OCI-LY1 (cell line): Measurements from ENCODE around the gene LSM10.

Experiments used
- H2AFZ ChIP-seq: fragments of 200-600 bp; sonication (generic), shearing (Covaris generic); 2 replicates; pipeline ENCODE4 v1.6.0; 2014; ENCODE audit warnings: antibody characterized with exemption, mild to moderate bottlenecking, low read length
- H3F3A ChIP-seq: fragments of 200-600 bp; sonication (generic), shearing (Covaris generic); 2 replicates; pipeline ENCODE4 v1.6.0; 2014; ENCODE audit warnings: mild to moderate bottlenecking, antibody characterized with exemption, low read length, moderate library complexity; ENCODE audit not compliant: insufficient read depth
- H3K27ac ChIP-seq: fragments of 200-600 bp; sonication (generic); 2 replicates; pipeline ENCODE4 v1.5.1; 2014; ENCODE audit warnings: low read length, mixed run types, mild to moderate bottlenecking, low read depth; ENCODE audit not compliant: poor library complexity, severe bottlenecking
- H3K27me3 ChIP-seq: fragments of 200-600 bp; sonication (generic); 2 replicates; pipeline ENCODE4 v1.6.0; 2014; ENCODE audit warnings: antibody characterized with exemption, mild to moderate bottlenecking, low read length, moderate library complexity; ENCODE audit not compliant: insufficient read depth
- H3K36me3 ChIP-seq: fragments of 200-600 bp; sonication (generic); 2 replicates; pipeline ENCODE4 v1.6.1; 2014; ENCODE audit warnings: mild to moderate bottlenecking, antibody characterized with exemption, low read length, moderate library complexity, mixed read lengths; ENCODE audit not compliant: insufficient read depth
- H3K4me1 ChIP-seq: fragments of 200-600 bp; sonication (generic); 2 replicates; pipeline ENCODE4 v1.5.1; 2014; ENCODE audit warnings: mild to moderate bottlenecking, low read length, moderate library complexity; ENCODE audit not compliant: insufficient read depth, severe bottlenecking
- H3K4me2 ChIP-seq: fragments of 200-600 bp; sonication (generic), shearing (Covaris generic); 2 replicates; pipeline ENCODE4 v1.6.1; 2014; ENCODE audit warnings: low read length
- H3K4me3 ChIP-seq: fragments of 200-600 bp; sonication (generic); 2 replicates; pipeline ENCODE4 v1.5.1; 2014; ENCODE audit warnings: low read length, low read depth, mild to moderate bottlenecking, mixed read lengths; ENCODE audit not compliant: poor library complexity, severe bottlenecking
- H3K79me2 ChIP-seq: fragments of 200-600 bp; shearing (Covaris generic); 2 replicates; pipeline ENCODE4 v1.6.1; 2016; ENCODE audit warnings: mixed run types, low read length, mixed read lengths; ENCODE audit not compliant: insufficient read depth
- H3K9ac ChIP-seq: fragments of 200-600 bp; sonication (generic), shearing (Covaris generic); 2 replicates; pipeline ENCODE4 v1.6.1; 2014; ENCODE audit warnings: mild to moderate bottlenecking, low read length, mixed read lengths
- H3K9me2 ChIP-seq: fragments of 200-600 bp; sonication (generic), shearing (Covaris generic); 2 replicates; pipeline ENCODE4 v1.6.1; 2014; ENCODE audit warnings: low read depth, mild to moderate bottlenecking, low read length, mixed read lengths
- H3K9me3 ChIP-seq: fragments of 200-600 bp; shearing (Covaris generic); 2 replicates; pipeline ENCODE4 v1.6.1; 2014; ENCODE audit warnings: low read length, mixed read lengths
- H4K20me1 ChIP-seq: fragments of 200-600 bp; sonication (generic), shearing (Covaris generic); 2 replicates; pipeline ENCODE4 v1.6.0; 2016; ENCODE audit warnings: mild to moderate bottlenecking, low read length; ENCODE audit not compliant: insufficient read depth
- CTCF ChIP-seq: fragments of 200-600 bp; sonication (generic), shearing (Covaris generic); IDR thresholded peaks from 2 replicates; pipeline ENCODE4 v1.5.1; 2017; ENCODE audit warnings: mild to moderate bottlenecking, antibody characterized with exemption, low read length, moderate library complexity, mixed read lengths
- EZH2 ChIP-seq: fragments of 200-600 bp; sonication (generic), shearing (Covaris generic); IDR thresholded peaks from 2 replicates; pipeline ENCODE4 v1.8.0; 2017; ENCODE audit warnings: borderline replicate concordance, mixed run types, mild to moderate bottlenecking, antibody characterized with exemption, low read length, moderate library complexity, mixed read lengths

The LSM10 gene

GRCh38 chr1:36382231-36382630 is 15.5 kb downstream of the LSM10 start:
- Histone ChIP-seq H3K27me3 (no peaks in the 10 kb centered on the region), H3K9me2 (no peaks in the 10 kb centered on the region), H3K79me2 (peaks cover 32% of the 10 kb centered on the region), H3K4me3 (no peak overlapping the region), H3K4me2 (no peak overlapping the region; the same call in 1 of the 2 replicates), H3K9me3 (no peaks in the 10 kb centered on the region), H3K9ac (no peak overlapping the region; the same call in 1 of the 2 replicates), H3F3A (no peaks in the 10 kb centered on the region), H3K27ac (no peak overlapping the region), H4K20me1 (no peaks in the 10 kb centered on the region), H3K4me1 (peaks cover 56% of the 10 kb centered on the region), H2AFZ (no peak overlapping the region), H3K36me3 (no peaks in the 10 kb centered on the region)
- TF ChIP-seq EZH2: no peak
- no peak for TF ChIP-seq CTCF

- Histone ChIP-seq H3K79me2 (peaks cover 32% of the 10 kb centered on the region), H2AFZ (no peak overlapping the region), H3K9ac (no peak overlapping the region), H3K9me3 (no peaks in the 10 kb centered on the region), H3K4me1 (peaks cover 52% of the 10 kb centered on the region), H3K9me2 (no peaks in the 10 kb centered on the region), H3K36me3 (no peaks in the 10 kb centered on the region), H3F3A (no peaks in the 10 kb centered on the region), H3K27me3 (no peaks in the 10 kb centered on the region), H3K4me3 (no peak overlapping the region), H3K27ac (no peak overlapping the region), H3K4me2 (no peak overlapping the region), H4K20me1 (no peaks in the 10 kb centered on the region)
- TF ChIP-seq CTCF (no peak), EZH2 (no peak)
Observed at GRCh38 chr1:36381405-36381804, 16.3 kb downstream of the LSM10 start.

- Histone ChIP-seq H3K27ac (peak overlapping the region; percentile 40), H3K9me3 (no peaks in the 10 kb centered on the region), H3K27me3 (no peaks in the 10 kb centered on the region), H3K4me2 (no peak overlapping the region; the same call in 1 of the 2 replicates), H2AFZ (no peak overlapping the region), H3F3A (no peaks in the 10 kb centered on the region), H3K4me3 (no peak overlapping the region), H4K20me1 (no peaks in the 10 kb centered on the region), H3K79me2 (peaks cover 32% of the 10 kb centered on the region), H3K9ac (no peak overlapping the region; the same call in 1 of the 2 replicates), H3K36me3 (0 out of 2 replicates have a peak, but pooled peaks cover 2% of the 10 kb centered on the region), H3K9me2 (no peaks in the 10 kb centered on the region), H3K4me1 (peaks cover 54% of the 10 kb centered on the region)
- TF ChIP-seq EZH2: no peak
- no peak for TF ChIP-seq CTCF
Observed at GRCh38 chr1:36380782-36381181, 16.9 kb downstream of the LSM10 start.
